SIG-M5 treated with dmso at 0.1 percent for 504 hours (cell line): ENCODE results near the gene RNF212B.
"Not testable (repeated sequence)": the region's sequence is repeated elsewhere in the genome, so short reads cannot be mapped to it uniquely, and the experiment has no call there.

Experiments used
- DNase-seq: peaks from one replicate; lab custom pipeline; 2025; ENCODE audit not compliant: unreplicated experiment; lab: John Stamatoyannopoulos, UW

The RNF212B gene

DNA sequence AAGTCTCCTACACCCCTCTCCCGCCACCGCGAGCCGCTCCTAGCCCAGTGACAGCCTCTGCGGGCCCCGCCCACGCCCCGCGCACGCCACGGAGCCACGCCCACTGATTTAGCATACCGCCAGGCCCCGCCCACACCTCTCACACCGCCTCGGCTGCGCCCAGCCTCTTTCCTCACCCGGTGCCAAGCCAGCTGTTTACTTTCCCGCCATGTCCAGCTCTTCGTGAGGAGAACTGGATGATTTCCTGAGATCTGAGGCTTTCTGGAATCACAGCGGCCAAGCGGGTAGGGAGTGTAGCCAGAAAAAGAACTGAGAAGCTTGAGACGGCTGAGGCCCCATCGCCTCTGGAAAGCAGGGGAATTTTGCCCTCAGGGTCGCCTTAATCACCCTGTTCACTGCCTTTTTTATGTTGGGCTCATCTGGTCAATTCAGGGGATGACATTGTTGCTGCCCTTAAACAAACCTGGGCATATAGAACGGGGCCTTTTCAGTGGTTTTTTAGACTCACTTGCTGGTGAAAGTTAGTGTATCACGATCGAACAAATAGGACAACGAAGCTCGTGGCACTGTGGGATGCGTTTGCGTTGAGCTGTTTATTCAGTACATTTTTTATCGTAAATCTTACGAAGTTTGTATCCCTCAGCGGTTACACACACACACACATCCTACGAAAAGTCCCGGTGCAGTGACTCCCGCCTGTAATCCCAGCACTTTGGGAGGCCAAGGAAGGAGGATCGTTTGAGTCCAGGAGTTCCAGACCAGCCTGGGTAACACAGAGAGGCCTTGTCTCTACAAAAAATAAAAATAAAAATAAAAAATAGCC lies at the start of gene RNF212B:
RNF212B (plus strand) TSS at position 165 of the 823 bp plus-strand sequence. CDS start 2,410 bp downstream, outside the sequence.
- DNase-seq = peak; percentile 89

- no peak for DNase-seq
Measured at GRCh38 chr14:23193432-23193831, 44.3 kb upstream of the RNF212B start.

DNA sequence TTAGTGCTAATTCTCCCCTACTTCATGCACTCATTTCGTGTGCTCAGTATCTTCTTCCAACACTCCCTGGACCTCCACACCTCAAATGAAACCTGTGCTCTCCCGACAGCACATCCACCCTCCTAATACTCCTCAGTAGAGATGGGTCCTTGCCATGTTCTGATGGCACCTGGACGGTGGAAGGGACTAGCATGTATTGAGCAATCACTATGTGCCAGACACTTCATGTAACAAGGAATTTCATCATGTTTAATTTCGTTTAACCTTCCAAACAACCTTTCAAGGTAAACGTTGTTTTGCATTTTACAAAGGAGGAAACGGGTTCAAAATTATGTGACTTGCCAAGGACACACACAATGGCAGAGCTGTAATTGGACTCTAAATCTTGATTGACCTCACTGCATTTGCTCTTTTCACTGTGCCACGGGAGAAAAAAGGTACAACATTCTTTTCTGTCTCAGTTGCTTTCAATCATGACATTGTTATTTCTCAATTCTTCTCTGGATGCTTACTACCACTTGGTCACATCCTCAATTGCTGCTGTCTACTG lies 42.1 kb upstream of the RNF212B start:
- no peak for DNase-seq

GRCh38 chr14:23196487-23196886 lies 41.2 kb upstream of the RNF212B start:
- not testable (repeated sequence) for DNase-seq

GRCh38 chr14:23199141-23199540 lies 38.6 kb upstream of the RNF212B start:
- not testable (repeated sequence) for DNase-seq

DNA sequence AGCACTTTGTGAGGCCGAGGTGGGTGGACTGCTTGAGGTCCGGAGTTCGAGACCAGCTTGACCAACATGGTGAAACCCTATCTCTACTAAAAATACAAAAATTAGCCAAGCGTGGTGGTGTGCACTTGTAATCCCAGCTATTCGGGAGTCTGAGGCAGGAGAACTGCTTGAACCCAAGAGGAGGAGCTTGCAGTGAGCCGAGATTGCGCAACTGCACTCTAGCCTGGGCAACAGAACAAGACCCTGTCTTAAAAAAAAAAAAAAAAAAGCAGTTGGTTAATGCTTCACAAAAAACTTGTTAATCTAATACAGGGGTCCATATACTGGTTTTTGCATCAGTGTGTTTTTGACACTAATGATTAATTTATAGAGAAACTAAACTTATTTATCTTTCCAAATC lies 35.7 kb upstream of the RNF212B start:
- no peak for DNase-seq

- no peak for DNase-seq
Measured at GRCh38 chr14:23206422-23207145, 31.2 kb upstream of the RNF212B start.

DNA sequence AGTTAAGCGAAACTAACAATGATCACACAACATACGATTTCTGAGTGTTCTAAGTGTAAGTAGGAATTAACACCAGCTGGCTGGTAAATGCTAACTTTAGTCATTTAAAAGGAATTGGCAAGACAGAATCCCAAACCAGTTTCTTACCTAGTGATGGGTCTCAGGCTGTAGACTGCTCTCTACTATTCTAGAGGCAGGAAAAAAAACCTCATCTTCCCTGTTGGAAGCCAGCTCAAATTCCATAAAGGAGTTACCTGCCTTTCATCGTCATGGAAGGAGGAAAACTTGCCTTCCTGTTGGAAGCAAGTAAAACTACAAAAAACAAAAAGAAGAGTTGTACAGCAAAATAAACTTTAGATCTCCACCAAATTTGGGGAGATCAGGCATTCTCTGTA lies 30.6 kb upstream of the RNF212B start:
- DNase-seq = no peak

DNA sequence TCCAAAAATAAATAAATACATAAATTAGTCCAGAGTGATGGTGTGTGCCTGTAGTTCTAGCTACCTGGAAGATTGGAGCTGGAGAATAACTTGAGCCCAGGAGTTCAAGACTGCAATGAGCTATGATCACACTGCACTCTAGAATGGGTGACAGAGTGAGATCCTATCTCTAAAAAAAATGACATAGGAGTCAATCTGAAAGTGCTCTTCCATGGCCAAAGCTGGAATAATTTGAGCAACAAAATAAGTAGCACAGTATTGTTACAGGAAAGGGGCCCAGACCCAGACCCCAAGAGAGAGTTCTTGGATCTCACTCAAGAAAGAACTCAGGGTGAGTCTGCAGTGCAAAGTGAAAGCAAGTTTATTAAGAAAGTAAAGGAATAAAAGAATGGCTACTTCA lies 29.4 kb upstream of the RNF212B start:
- DNase-seq = no peak

DNA sequence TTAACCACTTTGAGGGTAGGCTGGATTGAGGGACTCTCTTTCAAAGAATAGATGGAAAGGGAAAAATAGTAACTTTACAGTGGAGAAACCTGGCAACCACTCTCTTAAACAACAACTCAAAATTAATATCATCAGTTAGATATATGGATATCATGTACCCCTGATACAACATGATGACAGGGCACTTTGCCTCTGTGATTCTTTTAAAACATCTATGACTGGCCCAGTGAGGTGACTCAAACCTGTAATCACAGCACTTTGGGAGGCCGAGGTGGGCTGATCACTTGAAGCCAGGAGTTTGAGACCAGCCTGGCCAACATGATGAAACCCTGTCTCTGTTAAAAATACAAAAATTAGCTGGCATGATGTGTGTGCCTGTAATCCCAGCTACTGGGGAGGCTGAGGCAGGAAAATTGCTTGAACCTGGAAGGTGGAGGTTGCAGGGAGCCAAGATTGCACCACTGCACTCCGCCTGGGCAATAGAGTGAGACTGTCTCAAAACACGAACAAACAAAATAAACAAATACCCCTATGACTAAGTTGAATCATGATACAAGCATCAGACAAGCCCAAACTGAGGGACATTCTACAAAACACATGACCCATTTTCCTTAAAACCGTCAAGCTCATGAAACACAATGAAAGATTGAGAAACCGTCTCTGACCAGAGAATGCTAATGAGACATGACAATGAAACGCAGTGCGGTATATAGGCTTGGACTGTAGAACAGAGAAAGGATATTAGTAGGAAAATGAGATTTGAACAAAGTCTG lies 27.9 kb upstream of the RNF212B start:
- DNase-seq = no peak

- no peak for DNase-seq
Measured at GRCh38 chr14:23215421-23215820, 22.3 kb upstream of the RNF212B start.

GRCh38 chr14:23217032-23218020 lies 20.4 kb upstream of the RNF212B start:
- DNase-seq = no peak

GRCh38 chr14:23219075-23219474 lies 18.7 kb upstream of the RNF212B start:
- no peak for DNase-seq

DNA sequence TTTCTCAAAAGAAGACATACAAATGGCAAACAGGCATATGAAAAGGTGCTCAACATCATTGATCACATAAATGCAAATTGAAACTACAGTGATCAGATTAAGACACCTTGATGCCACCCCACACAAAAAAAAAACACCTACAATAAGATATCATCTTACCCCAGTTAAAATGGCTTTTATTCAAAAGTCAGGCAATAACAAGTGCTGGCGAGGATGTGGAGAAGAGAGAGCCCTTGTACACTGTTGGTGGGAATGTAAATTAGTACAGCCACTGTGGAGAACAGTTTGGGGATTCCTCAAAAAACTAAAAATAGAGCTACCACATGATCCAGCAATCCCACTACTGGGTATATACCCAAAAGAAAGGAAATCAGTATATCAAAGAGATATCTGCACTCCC lies 12.8 kb upstream of the RNF212B start:
- DNase-seq = not testable (repeated sequence)

- DNase-seq = no peak
Measured at GRCh38 chr14:23227566-23227965, 10.2 kb upstream of the RNF212B start.

DNA sequence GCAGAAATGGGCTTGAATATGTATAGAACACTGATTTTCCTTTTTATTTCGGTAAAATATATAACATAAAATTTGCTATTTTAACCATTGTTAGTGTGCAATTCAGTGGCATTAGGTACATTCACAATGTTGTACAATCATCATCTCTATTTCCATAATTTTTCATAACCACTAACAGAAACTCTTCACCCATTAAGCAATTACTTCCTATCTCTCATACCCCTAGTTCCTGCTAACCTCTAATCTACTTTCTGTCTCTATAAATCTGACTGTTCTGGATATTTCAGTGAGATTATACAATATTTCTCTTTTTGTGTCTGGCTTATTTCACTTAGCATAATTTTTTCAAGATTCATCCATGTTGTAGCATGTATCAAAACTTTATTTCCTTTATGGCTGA lies 8.9 kb upstream of the RNF212B start:
- DNase-seq = peak; percentile 24

GRCh38 chr14:23232241-23232808 lies 5.4 kb upstream of the RNF212B start:
- DNase-seq = not testable (repeated sequence)

- DNase-seq = no peak
Measured at GRCh38 chr14:23240661-23241060, 2.9 kb downstream of the RNF212B start.

DNA sequence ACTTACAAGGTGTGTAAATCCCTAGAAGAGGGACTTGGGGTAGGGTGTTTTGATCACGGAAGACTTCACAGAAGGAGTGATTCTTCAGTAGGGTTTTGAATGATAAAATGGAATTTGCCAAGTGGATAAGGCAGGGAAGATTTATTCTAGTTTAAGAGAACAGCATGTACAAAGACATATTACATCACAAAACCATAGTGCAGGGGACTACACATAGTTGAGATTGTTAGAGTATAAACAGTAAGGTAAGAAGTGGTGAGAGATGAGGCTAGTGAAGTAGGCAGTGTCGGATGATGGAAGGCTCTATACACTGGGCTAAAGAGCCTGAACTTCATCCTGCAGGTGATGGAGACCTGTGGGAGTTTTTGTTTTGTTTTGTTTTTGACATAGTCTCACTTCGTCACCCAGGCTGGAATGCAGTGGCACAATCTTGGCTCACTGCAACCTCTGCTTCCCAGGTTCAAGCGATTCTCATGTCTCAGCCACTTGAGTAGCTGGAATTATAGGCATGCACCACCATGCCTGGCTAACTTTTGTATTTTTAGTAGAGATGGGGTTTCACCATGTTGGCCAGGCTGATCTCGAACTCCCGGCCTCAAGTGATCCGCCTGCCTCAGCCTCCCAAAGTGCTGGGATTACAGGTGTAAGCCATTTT lies 3.5 kb downstream of the RNF212B start:
- not testable (repeated sequence) for DNase-seq
